WTC11 (cell line): Measurements from ENCODE around the gene IFIT1.
"Not testable (repeated sequence)": the region's sequence is repeated elsewhere in the genome, so short reads cannot be mapped to it uniquely, and the experiment has no call there.

ENCODE experiments used
- CBFB ChIP-seq: sonication (generic); formaldehyde crosslinking; IDR thresholded peaks from 2 replicates; pipeline ENCODE4 v1.8.1; 2022; ENCODE audit warnings: mild to moderate bottlenecking, low read depth, missing genetic modification reagents
- FOXJ3 ChIP-seq: sonication (generic); formaldehyde crosslinking; IDR thresholded peaks from 2 replicates; pipeline ENCODE4 v1.9.0; 2021; ENCODE audit warnings: missing genetic modification reagents, mild to moderate bottlenecking, borderline replicate concordance
- NR1H2 ChIP-seq: sonication (generic); formaldehyde crosslinking; IDR thresholded peaks from 2 replicates; pipeline ENCODE4 v1.9.0; 2021; ENCODE audit warnings: mild to moderate bottlenecking, moderate library complexity, missing genetic modification reagents
- TCF7 ChIP-seq: sonication (generic); formaldehyde crosslinking; IDR thresholded peaks from 2 replicates; pipeline ENCODE4 v1.8.0; 2022; ENCODE audit warnings: mild to moderate bottlenecking, low read depth, missing genetic modification reagents, moderate library complexity
- TEAD1 ChIP-seq: sonication (generic); formaldehyde crosslinking; IDR thresholded peaks from 2 replicates; pipeline ENCODE4 v1.8.0; 2022; ENCODE audit warnings: mild to moderate bottlenecking, missing genetic modification reagents
- TF ChIP-seq, protein P1 (sequence below): fragments of 200-600 bp; IDR thresholded peaks from 2 replicates; pipeline ENCODE4 v1.8.0; 2022; ENCODE audit warnings: antibody characterized with exemption
- TF ChIP-seq, protein P2 (sequence below): sonication (generic); formaldehyde crosslinking; IDR thresholded peaks from 2 replicates; pipeline ENCODE4 v1.8.1; 2023; ENCODE audit warnings: mild to moderate bottlenecking, missing genetic modification reagents
- TF ChIP-seq, protein P3 (sequence below): sonication (generic); formaldehyde crosslinking; IDR thresholded peaks from 2 replicates; pipeline ENCODE4 v1.8.0; 2022; ENCODE audit warnings: missing genetic modification reagents

GRCh38 chr10:89411135-89411534, 18.7 kb downstream of the IFIT1 start:
- TF ChIP-seq TEAD1 (CRISPR knock-in tag); FOXJ3 (CRISPR knock-in tag); NR1H2; TCF7 (CRISPR knock-in tag); CBFB (CRISPR knock-in tag): not testable (repeated sequence)
- TF ChIP-seq, protein P1, sequence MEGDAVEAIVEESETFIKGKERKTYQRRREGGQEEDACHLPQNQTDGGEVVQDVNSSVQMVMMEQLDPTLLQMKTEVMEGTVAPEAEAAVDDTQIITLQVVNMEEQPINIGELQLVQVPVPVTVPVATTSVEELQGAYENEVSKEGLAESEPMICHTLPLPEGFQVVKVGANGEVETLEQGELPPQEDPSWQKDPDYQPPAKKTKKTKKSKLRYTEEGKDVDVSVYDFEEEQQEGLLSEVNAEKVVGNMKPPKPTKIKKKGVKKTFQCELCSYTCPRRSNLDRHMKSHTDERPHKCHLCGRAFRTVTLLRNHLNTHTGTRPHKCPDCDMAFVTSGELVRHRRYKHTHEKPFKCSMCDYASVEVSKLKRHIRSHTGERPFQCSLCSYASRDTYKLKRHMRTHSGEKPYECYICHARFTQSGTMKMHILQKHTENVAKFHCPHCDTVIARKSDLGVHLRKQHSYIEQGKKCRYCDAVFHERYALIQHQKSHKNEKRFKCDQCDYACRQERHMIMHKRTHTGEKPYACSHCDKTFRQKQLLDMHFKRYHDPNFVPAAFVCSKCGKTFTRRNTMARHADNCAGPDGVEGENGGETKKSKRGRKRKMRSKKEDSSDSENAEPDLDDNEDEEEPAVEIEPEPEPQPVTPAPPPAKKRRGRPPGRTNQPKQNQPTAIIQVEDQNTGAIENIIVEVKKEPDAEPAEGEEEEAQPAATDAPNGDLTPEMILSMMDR = not testable (repeated sequence)
- TF ChIP-seq, protein P2, sequence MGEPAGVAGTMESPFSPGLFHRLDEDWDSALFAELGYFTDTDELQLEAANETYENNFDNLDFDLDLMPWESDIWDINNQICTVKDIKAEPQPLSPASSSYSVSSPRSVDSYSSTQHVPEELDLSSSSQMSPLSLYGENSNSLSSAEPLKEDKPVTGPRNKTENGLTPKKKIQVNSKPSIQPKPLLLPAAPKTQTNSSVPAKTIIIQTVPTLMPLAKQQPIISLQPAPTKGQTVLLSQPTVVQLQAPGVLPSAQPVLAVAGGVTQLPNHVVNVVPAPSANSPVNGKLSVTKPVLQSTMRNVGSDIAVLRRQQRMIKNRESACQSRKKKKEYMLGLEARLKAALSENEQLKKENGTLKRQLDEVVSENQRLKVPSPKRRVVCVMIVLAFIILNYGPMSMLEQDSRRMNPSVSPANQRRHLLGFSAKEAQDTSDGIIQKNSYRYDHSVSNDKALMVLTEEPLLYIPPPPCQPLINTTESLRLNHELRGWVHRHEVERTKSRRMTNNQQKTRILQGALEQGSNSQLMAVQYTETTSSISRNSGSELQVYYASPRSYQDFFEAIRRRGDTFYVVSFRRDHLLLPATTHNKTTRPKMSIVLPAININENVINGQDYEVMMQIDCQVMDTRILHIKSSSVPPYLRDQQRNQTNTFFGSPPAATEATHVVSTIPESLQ (CRISPR knock-in tag) = not testable (repeated sequence)
- TF ChIP-seq, protein P3, sequence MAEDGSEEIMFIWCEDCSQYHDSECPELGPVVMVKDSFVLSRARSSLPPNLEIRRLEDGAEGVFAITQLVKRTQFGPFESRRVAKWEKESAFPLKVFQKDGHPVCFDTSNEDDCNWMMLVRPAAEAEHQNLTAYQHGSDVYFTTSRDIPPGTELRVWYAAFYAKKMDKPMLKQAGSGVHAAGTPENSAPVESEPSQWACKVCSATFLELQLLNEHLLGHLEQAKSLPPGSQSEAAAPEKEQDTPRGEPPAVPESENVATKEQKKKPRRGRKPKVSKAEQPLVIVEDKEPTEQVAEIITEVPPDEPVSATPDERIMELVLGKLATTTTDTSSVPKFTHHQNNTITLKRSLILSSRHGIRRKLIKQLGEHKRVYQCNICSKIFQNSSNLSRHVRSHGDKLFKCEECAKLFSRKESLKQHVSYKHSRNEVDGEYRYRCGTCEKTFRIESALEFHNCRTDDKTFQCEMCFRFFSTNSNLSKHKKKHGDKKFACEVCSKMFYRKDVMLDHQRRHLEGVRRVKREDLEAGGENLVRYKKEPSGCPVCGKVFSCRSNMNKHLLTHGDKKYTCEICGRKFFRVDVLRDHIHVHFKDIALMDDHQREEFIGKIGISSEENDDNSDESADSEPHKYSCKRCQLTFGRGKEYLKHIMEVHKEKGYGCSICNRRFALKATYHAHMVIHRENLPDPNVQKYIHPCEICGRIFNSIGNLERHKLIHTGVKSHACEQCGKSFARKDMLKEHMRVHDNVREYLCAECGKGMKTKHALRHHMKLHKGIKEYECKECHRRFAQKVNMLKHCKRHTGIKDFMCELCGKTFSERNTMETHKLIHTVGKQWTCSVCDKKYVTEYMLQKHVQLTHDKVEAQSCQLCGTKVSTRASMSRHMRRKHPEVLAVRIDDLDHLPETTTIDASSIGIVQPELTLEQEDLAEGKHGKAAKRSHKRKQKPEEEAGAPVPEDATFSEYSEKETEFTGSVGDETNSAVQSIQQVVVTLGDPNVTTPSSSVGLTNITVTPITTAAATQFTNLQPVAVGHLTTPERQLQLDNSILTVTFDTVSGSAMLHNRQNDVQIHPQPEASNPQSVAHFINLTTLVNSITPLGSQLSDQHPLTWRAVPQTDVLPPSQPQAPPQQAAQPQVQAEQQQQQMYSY = not testable (repeated sequence)
